GM23338 (cell line): ENCODE measurements around the gene SLC2A9. TPM values are rescaled to one million over a fixed set of nuclear protein-coding genes. Genes with fewer than 3 reads are reported as not detected.

ENCODE experiments used
- ATAC-seq: fragments of 200-7000 bp; cut with Tn5 transposase; 3 replicates; pipeline ENCODE4 v1.9.1; 2020
- DNase-seq: peaks from one replicate; pipeline ENCODE4 v3.0.0-alpha.2; 2015; ENCODE audit warnings: low spot score
- H2AFZ ChIP-seq: fragments of 200-600 bp; sonication (generic); 2 replicates; pipeline ENCODE4 v1.8.0; 2016; ENCODE audit warnings: antibody characterized with exemption, mild to moderate bottlenecking, moderate library complexity
- H3F3A ChIP-seq: fragments of 200-600 bp; sonication (generic); replicated peaks from 2 replicates; pipeline ENCODE4 v1.8.0; 2017; ENCODE audit warnings: antibody characterized with exemption, mixed run types, low read depth
- H3K27ac ChIP-seq: fragments of 200-600 bp; sonication (generic); 2 replicates; pipeline ENCODE4 v1.6.1; 2016; ENCODE audit warnings: low read depth
- H3K27me3 ChIP-seq: fragments of 200-600 bp; sonication (generic); 2 replicates; pipeline ENCODE4 v1.8.0; 2016; ENCODE audit warnings: mild to moderate bottlenecking, mixed run types, moderate library complexity; ENCODE audit not compliant: insufficient read depth
- H3K36me3 ChIP-seq: fragments of 200-600 bp; sonication (generic); 2 replicates; pipeline ENCODE4 v1.8.0; 2016; ENCODE audit warnings: mild to moderate bottlenecking; ENCODE audit not compliant: insufficient read depth
- H3K4me1 ChIP-seq: fragments of 200-600 bp; sonication (generic); 2 replicates; pipeline ENCODE4 v1.8.0; 2016; ENCODE audit warnings: mild to moderate bottlenecking, moderate library complexity; ENCODE audit not compliant: insufficient read depth
- H3K4me2 ChIP-seq: fragments of 200-600 bp; sonication (generic); 2 replicates; pipeline ENCODE4 v1.7.1; 2017; ENCODE audit warnings: mixed run types
- H3K4me3 ChIP-seq: fragments of 200-600 bp; sonication (generic); 2 replicates; pipeline ENCODE4 v1.6.1; 2016; ENCODE audit warnings: mixed run types
- H3K79me2 ChIP-seq: fragments of 200-600 bp; sonication (generic); replicated peaks from 2 replicates; pipeline ENCODE4 v1.8.0; 2017; ENCODE audit warnings: mild to moderate bottlenecking; ENCODE audit not compliant: insufficient read depth
- H3K9me2 ChIP-seq: fragments of 200-600 bp; sonication (generic); 2 replicates; pipeline ENCODE4 v1.8.0; 2017; ENCODE audit not compliant: insufficient read depth
- H4K20me1 ChIP-seq: fragments of 200-600 bp; sonication (generic); replicated peaks from 2 replicates; pipeline ENCODE4 v1.8.0; 2017; ENCODE audit warnings: mild to moderate bottlenecking; ENCODE audit not compliant: insufficient read depth
- H3K27ac Mint-ChIP-seq: 2 replicates; pipeline ENCODE4 v1.8.0; 2020; ENCODE audit warnings: inconsistent platforms, mild to moderate bottlenecking, moderate library complexity, mixed read lengths
- H3K27me3 Mint-ChIP-seq: 3 replicates; pipeline ENCODE4 v1.8.0; 2022; ENCODE audit warnings: low read depth, mild to moderate bottlenecking, moderate library complexity, mixed read lengths, inconsistent platforms; ENCODE audit not compliant: insufficient read depth, poor library complexity
- H3K36me3 Mint-ChIP-seq: 3 replicates; pipeline ENCODE4 v1.8.0; 2021; ENCODE audit warnings: low read depth, mild to moderate bottlenecking, inconsistent platforms, moderate library complexity, mixed read lengths
- H3K4me1 Mint-ChIP-seq: 3 replicates; pipeline ENCODE4 v1.8.0; 2020; ENCODE audit warnings: mild to moderate bottlenecking, inconsistent platforms, mixed read lengths
- H3K4me3 Mint-ChIP-seq: 3 replicates; pipeline ENCODE4 v1.8.0; 2021; ENCODE audit warnings: moderate library complexity, mild to moderate bottlenecking, inconsistent platforms, mixed read lengths
- H3K9me3 Mint-ChIP-seq: 3 replicates; pipeline ENCODE4 v1.8.0; 2020; ENCODE audit warnings: moderate library complexity, mild to moderate bottlenecking, inconsistent platforms, mixed read lengths
- CREB1 ChIP-seq: fragments of 250-450 bp; sonication (Bioruptor Pico); IDR thresholded peaks from 2 replicates; pipeline ENCODE4 v1.5.0; 2020; ENCODE audit warnings: low read depth, mild to moderate bottlenecking, moderate library complexity
- EZH2 ChIP-seq: fragments of 200-600 bp; sonication (generic); IDR thresholded peaks from one replicate; pipeline ENCODE4 v1.8.0; 2017; ENCODE audit warnings: antibody characterized with exemption, mild to moderate bottlenecking, low read depth; ENCODE audit not compliant: unreplicated experiment
- EZH2phosphoT487 ChIP-seq: fragments of 200-600 bp; sonication (generic); IDR thresholded peaks from one replicate; pipeline ENCODE4 v1.8.1; 2018; ENCODE audit warnings: antibody characterized with exemption; ENCODE audit not compliant: unreplicated experiment
- JUNB ChIP-seq: IDR thresholded peaks from one replicate; pipeline ENCODE4 v1.6.1; 2016; ENCODE audit warnings: antibody characterized with exemption; ENCODE audit not compliant: unreplicated experiment
- NANOG ChIP-seq: IDR thresholded peaks from 2 replicates; pipeline ENCODE4 v1.6.1; 2016; ENCODE audit warnings: antibody characterized with exemption, borderline replicate concordance
- POLR2AphosphoS5 ChIP-seq: IDR thresholded peaks from 2 replicates; pipeline ENCODE4 v1.6.1; 2016; ENCODE audit warnings: antibody characterized with exemption, low read depth
- STAT1 ChIP-seq: IDR thresholded peaks from one replicate; pipeline ENCODE4 v1.6.1; 2016; ENCODE audit warnings: antibody characterized with exemption; ENCODE audit not compliant: unreplicated experiment
- ZNF114 ChIP-seq: fragments of 250-450 bp; sonication (Bioruptor Pico); IDR thresholded peaks from 2 replicates; pipeline ENCODE4 v1.5.0; 2020; ENCODE audit warnings: mild to moderate bottlenecking, moderate library complexity
- ZNF331 ChIP-seq: fragments of 250-450 bp; sonication (Bioruptor Pico); IDR thresholded peaks from 2 replicates; pipeline ENCODE4 v1.5.0; 2020; ENCODE audit warnings: low read depth, mild to moderate bottlenecking, moderate library complexity
- ZNF462 ChIP-seq: fragments of 250-450 bp; sonication (Bioruptor Pico); IDR thresholded peaks from 2 replicates; pipeline ENCODE4 v1.5.0; 2020; ENCODE audit warnings: mild to moderate bottlenecking, moderate library complexity
- polyA plus RNA-seq: library from polyadenylated mRNA; unstranded; fragments of >200 nt; fragmentation: Nextera tagmentation; extraction: Ambion mirVana; gene quantifications from 2 replicates; pipeline ENCODE4 v1.2.1, GENCODE V29; 2016
- total RNA-seq: library from RNA; depleted of rRNA; stranded (reverse); fragments of >200 nt; shearing (Covaris generic); gene quantifications from 2 replicates; pipeline ENCODE4 v1.2.3, GENCODE V29; 2014
- TF ChIP-seq, protein P1 (sequence below), 2 experiments: fragments of 200-600 bp in 1 of 2; sonication (generic) in 1 of 2; conservative IDR thresholded peaks; 2 replicates each; pipeline versions ENCODE4 v1.5.1 to v1.6.1; 2016 to 2017; ENCODE audit warnings: antibody characterized with exemption in 2 of 2, low read depth in 2 of 2, mild to moderate bottlenecking in 2 of 2, moderate library complexity in 1 of 2
- TF ChIP-seq, protein P2 (sequence below): IDR thresholded peaks from one replicate; pipeline ENCODE4 v1.6.1; 2018; ENCODE audit warnings: antibody characterized with exemption; ENCODE audit not compliant: unreplicated experiment
- TF ChIP-seq, protein P3 (sequence below): IDR thresholded peaks from 2 replicates; pipeline ENCODE4 v1.6.1; 2016; ENCODE audit warnings: antibody characterized with exemption

The SLC2A9 gene
- total and polyA plus RNA-seq, 2 experiments from 2014 or later: 0.21 to 0.40 TPM

DNA sequence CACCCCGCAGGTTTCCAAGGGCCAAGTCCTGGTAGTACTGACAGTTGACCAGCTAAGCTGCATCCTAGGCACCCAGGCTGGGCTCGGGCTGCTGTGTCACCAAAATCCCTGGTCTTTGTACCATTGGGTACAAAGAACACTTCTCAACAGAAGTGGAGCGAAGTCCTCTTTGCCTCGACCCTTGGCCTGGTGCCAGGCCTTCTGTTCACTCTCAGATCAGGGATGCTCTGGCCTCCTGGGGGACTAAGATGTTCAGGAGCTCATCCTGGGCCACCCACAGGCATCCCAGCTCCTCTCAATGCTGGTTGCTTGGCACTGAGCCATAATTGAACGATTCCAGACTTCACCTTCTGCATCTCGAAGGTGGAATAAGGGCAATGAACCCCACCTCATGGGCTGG, 13.8 kb upstream of the SLC2A9 start:
- no peaks in the 10 kb centered on the region for H3F3A ChIP-seq
- no peak overlapping the region for H3K27ac ChIP-seq
- Mint-ChIP-seq H3K4me3 (no peak overlapping the region), H3K9me3 (no peaks in the 10 kb centered on the region), H3K27me3 (no peaks in the 10 kb centered on the region), H3K36me3 (no peaks in the 10 kb centered on the region), H3K4me1 (peaks cover 5% of the 10 kb centered on the region), H3K27ac (no peak overlapping the region)
- DNase-seq (no peak), ATAC-seq (no peak)
- H3K4me2 ChIP-seq: no peak overlapping the region
- TF ChIP-seq JUNB (no peak), EZH2 (no peak), ZNF331 (CRISPR knock-in tag) (no peak), ZNF462 (CRISPR knock-in tag) (no peak), POLR2AphosphoS5 (no peak), STAT1 (no peak), CREB1 (no peak), ZNF114 (CRISPR knock-in tag) (no peak), NANOG (no peak), EZH2phosphoT487 (no peak)
- TF ChIP-seq, protein P1, sequence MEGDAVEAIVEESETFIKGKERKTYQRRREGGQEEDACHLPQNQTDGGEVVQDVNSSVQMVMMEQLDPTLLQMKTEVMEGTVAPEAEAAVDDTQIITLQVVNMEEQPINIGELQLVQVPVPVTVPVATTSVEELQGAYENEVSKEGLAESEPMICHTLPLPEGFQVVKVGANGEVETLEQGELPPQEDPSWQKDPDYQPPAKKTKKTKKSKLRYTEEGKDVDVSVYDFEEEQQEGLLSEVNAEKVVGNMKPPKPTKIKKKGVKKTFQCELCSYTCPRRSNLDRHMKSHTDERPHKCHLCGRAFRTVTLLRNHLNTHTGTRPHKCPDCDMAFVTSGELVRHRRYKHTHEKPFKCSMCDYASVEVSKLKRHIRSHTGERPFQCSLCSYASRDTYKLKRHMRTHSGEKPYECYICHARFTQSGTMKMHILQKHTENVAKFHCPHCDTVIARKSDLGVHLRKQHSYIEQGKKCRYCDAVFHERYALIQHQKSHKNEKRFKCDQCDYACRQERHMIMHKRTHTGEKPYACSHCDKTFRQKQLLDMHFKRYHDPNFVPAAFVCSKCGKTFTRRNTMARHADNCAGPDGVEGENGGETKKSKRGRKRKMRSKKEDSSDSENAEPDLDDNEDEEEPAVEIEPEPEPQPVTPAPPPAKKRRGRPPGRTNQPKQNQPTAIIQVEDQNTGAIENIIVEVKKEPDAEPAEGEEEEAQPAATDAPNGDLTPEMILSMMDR (conservative IDR thresholded peaks at IDR 0.05; ENCODE audit: low read depth in 2 of 2): no peak
- TF ChIP-seq, protein P2, sequence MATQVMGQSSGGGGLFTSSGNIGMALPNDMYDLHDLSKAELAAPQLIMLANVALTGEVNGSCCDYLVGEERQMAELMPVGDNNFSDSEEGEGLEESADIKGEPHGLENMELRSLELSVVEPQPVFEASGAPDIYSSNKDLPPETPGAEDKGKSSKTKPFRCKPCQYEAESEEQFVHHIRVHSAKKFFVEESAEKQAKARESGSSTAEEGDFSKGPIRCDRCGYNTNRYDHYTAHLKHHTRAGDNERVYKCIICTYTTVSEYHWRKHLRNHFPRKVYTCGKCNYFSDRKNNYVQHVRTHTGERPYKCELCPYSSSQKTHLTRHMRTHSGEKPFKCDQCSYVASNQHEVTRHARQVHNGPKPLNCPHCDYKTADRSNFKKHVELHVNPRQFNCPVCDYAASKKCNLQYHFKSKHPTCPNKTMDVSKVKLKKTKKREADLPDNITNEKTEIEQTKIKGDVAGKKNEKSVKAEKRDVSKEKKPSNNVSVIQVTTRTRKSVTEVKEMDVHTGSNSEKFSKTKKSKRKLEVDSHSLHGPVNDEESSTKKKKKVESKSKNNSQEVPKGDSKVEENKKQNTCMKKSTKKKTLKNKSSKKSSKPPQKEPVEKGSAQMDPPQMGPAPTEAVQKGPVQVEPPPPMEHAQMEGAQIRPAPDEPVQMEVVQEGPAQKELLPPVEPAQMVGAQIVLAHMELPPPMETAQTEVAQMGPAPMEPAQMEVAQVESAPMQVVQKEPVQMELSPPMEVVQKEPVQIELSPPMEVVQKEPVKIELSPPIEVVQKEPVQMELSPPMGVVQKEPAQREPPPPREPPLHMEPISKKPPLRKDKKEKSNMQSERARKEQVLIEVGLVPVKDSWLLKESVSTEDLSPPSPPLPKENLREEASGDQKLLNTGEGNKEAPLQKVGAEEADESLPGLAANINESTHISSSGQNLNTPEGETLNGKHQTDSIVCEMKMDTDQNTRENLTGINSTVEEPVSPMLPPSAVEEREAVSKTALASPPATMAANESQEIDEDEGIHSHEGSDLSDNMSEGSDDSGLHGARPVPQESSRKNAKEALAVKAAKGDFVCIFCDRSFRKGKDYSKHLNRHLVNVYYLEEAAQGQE: no peak
- TF ChIP-seq, protein P3, sequence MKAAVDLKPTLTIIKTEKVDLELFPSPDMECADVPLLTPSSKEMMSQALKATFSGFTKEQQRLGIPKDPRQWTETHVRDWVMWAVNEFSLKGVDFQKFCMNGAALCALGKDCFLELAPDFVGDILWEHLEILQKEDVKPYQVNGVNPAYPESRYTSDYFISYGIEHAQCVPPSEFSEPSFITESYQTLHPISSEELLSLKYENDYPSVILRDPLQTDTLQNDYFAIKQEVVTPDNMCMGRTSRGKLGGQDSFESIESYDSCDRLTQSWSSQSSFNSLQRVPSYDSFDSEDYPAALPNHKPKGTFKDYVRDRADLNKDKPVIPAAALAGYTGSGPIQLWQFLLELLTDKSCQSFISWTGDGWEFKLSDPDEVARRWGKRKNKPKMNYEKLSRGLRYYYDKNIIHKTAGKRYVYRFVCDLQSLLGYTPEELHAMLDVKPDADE: no peak
- no peaks in the 10 kb centered on the region for H3K4me1 ChIP-seq
- H3K4me3 ChIP-seq: no peak overlapping the region
- no peaks in the 10 kb centered on the region for H3K9me2 ChIP-seq
- H3K79me2 ChIP-seq: no peaks in the 10 kb centered on the region
- H3K36me3 ChIP-seq: no peaks in the 10 kb centered on the region
- H2AFZ ChIP-seq: no peak overlapping the region
- H3K27me3 ChIP-seq: no peaks in the 10 kb centered on the region
- no peaks in the 10 kb centered on the region for H4K20me1 ChIP-seq
